Midbrain (tissue), 1 donor: ENCODE results near the gene FMN1.

Experiments
- DNase-seq: peaks from one replicate; lab custom pipeline; 2025; lab: John Stamatoyannopoulos, UW

The FMN1 gene

DNA sequence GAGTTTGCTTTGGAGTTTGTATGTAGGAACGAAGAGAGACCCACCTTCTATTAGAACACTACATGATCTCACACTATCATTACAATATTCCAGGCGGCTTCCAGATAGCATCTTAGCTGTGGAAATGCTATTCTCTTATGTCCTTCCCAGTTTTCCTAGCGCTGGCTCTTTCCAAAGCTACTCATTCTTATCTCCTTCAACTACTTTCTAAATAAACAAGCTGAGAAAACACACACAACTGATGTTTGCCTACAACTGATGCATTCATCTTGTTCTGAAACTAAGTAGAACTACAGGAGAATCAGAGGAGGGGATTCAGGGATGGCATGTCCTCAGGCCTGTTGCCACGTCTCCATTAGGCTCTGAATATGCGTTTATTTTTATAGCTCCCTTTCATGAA lies 367.8 kb downstream of the FMN1 start:
- no peak for DNase-seq

DNA sequence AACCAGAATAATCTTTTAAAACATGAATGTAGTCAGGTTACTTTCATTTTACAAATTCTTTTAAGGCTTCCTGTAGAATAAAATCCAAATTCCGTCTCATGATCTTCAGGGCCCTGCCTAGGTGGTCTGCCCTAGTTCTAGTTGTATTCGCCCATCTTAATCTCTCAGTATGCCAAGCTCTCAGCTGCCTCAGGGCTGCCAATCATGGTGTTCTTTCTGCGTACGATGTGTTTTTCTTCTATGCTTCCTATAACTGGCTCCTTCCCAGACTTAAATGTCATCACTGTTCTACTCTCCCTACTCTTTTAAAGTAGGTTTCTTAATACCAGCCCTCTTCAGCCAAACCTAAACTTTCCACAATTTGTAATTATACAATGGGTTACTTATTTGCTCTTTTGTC lies 369.3 kb downstream of the FMN1 start:
- DNase-seq = no peak

DNA sequence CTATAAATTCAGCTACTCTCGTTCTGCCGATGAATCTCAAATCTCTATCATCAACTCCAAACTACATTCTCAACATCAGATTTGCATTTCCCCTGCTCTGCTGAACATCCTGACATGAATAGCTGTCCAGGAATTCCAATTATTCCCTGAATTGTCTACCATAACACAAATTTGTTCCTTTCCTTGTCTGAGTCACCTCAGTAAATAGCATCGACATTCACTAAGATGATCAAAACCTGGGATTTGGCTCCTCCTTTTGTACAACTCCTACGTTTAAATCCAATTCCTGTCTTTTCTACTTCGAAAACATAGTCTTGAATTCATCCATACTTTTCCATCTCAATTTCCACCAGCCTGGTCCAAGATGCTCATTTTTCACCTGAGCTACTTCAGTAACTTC lies 369.7 kb downstream of the FMN1 start:
- no peak for DNase-seq

DNA sequence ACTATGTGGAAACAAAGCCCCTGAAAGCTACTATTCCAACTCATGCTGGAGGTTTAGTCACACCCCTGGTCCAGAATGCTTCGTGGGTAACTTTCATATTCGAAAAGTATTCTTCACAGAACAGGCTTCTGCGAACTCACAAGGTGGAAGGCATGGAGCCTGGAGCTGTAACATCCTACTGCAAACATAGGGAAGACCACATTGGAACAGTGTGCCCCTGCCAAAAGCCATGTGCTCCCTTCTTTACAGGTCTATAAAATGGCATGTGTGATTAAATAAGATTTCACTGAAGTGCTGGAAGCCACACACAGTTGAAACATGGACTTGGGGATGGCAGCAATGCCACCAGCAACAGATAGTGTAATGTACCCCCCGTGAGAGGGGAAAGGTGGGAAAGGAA lies 370.8 kb downstream of the FMN1 start:
- no peak for DNase-seq

DNA sequence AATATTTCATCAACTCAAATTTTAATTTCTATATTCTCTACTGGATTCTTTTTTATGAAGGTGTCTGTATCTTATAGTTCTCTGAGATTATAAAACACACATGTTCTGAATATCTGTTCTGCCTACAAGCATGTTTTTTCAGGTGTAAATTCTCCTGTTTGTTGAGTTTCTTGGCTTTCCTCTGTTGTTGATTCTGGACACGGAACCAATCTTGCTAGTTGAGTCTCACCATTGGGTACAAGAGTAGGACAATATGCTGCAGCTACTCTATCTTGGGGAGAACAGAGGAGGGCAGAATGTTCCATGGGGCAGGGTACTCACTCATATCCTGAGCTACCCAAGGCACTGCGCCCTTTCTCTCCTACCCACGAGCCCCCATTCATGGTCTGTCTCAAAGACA lies 371.8 kb downstream of the FMN1 start:
- no peak for DNase-seq

DNA sequence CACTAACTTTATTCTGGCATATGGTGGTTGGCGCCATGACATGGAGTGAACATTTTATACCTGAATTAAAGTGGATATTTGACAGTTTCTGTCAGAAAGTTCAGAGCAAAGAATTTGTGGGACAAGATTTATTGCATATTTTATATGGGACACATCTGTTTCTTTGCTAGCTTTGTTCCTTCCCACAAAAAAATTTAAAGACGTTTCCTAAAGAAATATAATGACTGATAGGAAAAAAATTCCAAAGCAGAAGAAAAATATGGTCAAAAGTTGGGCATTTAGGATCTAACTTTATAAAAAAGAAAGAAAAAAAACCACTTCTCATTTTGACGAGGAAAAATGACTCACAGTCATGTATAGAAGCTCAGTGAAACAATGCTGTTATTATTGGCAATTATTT lies 375.1 kb downstream of the FMN1 start:
- no peak for DNase-seq

DNA sequence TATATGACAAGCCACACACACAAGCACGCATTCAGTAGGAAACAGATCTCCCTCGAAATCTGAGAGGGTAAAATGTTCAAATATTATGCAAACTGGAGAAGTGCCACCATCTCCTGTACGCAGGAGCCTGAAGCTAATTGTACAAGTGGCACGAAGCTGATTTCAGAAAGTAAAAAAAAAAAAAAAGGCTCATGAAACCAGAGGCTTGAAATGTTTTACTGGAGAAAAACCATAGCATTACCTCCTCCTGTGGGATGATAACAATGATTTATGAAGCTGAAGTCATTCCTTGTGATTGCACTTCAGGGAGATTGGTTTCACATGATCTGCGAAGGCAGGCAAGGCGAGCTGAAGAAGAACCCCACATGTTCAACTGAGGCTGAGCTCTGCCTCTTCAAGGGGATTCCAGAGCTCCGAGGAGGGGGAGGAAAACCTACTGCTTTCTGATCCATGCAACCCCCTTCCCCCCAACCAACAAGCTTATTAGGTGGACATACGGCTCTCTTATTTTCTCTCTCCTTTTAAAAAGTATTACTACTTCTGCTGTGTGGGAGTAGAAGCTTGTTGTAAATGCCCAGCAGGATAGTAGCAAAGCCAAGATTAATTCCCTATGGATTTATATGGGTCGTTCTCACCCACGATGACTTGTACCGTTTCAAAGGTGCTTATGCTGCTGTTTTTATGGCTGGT lies 375.6 kb downstream of the FMN1 start:
- DNase-seq = no peak

DNA sequence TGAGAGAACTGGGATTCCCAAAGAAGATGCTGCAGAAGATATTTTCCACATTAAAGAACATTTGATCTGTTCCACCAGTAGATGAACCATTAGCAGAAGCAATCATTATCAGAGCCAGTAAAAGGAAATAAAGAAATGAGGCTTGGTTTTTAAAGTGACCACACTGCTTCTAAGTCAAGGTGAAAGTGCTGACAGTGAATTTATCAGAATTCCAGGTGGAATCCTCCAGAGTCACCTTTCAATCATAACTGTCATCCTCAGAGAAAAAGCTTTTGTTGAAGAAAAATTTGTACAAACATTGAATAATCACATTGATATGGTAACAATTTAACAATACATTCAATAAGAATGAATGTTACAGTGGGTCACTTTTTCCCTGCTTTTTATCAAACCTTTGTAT lies 376.9 kb downstream of the FMN1 start:
- DNase-seq = no peak

DNA sequence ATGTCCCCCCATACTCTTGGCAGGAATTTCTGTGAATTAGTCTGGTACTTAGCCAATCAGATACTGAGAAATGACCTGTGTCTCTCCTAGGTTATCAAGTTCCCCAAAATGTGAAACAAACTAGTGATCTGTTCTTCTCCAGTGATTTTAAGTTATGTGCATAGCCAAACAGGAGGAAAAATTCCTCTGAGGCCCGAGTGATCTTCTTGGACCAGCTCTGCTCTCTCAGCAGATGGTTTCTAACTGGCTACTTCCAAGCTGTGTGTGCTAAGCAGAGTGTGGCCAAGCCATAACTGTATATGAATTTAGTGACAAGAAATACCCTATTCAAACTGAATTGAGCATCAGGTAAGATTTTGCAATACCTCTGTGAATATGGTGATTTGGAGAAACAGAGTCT lies 387.2 kb downstream of the FMN1 start:
- DNase-seq = no peak

DNA sequence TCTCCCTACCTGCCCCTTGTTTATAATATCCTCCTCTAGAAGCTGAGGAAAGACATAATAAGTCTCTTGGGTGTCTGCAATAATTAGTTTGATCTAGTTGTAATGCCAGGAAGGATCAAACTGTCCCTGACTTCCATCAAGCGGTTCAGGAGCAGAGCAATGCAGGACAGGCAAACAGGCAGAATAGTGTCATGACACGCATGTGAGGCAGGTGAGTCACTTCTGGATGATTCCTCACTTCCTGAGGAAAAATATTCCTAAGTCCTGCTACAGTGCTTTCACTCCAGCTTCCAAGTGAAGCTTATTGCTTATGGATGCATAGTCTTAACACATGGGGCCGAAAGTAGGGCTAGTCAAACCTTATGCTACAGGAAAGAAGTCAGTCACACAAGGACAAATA lies 390.9 kb downstream of the FMN1 start:
- no peak for DNase-seq

DNA sequence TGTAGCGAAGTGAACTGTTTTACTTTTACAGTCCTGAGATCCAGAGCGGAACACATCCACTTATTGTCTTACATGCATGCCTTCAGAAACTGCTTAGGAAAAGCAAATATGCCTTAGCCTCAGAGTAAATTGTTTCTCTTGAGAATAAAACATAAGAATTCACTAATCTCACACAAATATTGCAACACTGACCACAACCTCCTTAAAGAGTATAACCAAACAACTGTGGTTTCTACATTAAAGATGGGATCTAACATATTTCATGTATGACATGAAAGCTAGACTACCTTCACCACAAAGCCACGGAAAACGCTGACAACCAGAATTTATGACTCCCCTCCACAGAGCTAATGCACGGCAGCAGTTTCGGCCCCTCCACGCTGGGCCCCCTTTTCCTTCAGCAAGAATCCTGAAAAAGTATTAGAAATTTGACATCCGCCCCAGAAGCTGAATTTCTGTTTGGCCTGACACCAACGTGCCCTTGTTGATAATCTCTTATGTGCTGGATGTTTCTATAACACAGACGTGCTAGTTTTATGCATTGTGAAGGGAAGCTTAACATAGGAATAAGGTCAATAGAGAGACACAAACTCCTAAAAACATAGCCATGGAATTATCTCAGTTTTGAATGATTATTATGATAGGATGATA lies 392.1 kb downstream of the FMN1 start:
- DNase-seq = no peak

DNA sequence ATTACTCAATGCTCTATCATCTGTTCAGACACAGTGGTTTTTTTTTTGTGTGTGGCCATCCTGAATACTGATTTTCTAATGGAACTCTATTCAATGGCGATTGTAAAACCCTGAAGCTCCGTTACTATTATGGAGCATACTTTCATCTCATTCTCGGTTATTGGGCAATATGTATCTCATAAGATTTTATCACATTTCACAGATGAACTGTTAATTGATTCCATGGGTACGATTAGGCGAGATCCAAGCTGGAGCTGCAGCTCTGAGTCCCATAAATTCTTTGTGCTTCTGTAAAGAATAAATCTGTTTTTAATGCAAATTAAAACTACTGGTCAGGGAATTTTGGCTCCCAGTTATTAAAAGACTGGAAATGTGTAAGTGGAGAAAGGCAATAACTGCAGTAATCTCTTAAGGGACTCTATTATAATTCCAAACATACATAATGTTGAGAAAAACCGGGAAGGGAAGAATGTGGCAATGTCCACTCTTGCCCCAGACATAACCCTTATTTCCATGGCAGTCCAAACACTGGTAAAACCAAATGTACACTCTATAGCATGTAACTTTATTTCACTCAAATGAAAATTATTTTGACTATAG lies 394.5 kb downstream of the FMN1 start:
- DNase-seq = no peak

DNA sequence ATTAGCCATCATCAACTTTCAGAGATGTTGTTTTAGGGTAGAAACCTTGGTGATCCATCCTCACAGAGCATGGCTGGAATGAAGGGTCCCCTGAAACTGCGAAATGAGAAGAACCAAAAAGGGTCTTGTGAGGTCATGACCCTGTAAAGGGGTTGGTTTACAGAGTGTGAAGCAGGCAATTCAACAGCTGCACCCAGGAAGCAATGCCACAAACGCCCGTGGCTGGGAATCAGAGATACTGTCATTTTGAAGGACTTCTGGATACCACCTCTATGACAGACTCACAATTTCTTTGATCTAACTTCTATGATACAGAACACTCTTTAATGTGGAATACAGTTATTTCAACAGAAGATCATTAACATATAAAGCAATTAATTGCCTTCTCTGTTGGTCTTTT lies 397.7 kb downstream of the FMN1 start:
- DNase-seq = no peak

DNA sequence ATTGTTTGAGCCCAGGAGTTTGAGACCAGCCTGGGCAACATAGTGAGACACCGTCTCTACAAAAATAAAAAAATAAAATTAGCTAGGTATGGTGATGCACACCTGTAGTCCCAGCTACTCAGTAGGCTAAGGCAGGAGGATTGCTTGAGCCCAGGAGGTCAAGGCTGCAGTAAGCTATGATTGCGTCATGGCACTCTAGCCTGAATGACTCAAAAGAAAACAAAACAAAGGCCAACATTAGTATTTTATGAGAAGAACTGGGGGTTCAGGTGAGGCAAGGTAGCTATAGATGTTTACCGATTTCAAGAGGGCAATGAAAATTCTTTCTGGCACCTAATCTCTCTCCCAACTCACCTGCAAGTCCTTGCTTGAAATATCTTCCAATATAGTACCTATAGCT lies 399.5 kb downstream of the FMN1 start:
- no peak for DNase-seq

DNA sequence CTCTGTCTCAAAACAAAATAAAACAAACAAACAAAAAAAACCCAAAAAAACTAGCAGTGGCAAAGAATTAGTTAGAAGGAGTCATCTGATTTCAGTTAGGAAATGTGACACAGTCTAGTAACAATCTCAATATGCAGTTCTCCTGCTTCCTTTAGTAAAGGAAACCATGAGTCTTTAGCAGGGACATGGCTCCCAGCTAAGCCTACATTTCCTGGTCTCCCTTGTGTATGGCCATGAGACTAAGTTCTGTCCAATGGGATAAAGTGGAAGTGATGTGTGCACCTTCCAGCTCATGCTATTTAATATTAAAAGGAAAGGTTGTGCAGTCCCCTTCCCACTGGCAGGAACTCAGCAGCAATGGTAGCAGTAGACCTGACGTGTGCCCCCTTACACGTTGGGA lies 402.1 kb downstream of the FMN1 start:
- DNase-seq = no peak

DNA sequence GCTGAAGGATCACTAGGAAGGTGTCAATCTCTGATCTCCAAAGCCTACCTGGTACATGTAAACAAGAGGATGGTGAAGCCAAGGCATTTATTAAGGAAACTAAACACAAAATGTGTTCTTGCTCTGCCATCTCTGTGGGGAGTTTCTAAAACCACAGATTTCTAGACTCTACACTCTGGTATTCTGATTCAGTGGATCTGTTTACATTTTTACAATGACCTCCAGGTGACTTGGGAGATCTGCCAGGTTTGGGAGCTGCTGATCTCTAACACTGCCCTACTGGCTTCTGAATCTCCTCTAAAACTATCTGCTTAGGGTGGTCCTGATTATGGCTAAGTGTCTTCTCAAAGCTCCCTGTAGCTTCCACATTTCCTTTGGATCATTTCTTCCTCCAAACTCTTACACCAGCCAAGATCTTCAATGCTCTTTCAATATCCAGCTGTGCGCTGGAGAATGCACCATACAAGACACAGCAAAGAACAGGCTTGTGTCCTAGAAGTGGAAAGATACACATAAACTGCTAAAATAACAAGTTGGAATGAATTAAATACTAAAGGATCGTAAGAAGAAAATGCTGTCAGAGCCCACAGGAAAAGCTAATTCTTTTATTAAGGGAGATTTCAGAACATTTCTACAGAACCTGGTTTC lies 404.0 kb downstream of the FMN1 start:
- no peak for DNase-seq

DNA sequence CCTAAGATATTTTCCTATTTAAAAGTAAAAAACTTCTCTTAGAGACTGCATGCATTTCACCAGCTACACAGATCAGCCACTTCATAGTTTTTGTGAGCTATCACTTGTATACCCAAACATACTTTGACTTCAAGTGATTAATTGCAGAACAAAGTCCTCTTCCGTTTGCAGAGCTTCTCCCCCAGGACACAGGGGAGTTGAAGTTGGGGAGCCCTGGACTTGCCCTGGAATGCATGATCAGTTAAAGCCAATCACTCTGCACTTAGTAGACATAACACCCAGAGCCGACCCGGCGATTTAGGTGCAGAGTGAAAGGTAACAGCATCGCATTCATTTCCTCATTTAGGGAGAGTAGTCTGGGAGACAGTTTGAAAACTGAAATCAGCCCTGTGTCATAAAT lies 406.6 kb downstream of the FMN1 start:
- no peak for DNase-seq

DNA sequence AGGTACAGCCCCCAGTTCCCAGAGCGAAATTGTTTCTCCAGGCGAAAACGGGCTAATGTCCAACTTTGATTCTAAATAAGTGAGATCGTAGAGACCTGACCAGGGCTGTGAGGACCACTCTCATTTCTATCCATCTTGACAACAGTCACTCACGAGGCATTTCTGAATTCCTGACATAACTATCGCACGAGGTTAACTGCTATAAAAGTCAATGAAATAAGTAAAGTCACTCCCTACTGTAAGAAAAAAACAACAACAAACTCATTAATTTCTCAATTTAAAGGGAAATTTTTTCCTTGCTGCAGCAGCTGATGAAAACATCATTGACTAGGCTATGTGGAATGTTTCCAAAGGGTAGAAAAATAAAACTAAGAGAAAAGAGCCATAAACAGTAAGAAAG lies 407.6 kb downstream of the FMN1 start:
- no peak for DNase-seq

DNA sequence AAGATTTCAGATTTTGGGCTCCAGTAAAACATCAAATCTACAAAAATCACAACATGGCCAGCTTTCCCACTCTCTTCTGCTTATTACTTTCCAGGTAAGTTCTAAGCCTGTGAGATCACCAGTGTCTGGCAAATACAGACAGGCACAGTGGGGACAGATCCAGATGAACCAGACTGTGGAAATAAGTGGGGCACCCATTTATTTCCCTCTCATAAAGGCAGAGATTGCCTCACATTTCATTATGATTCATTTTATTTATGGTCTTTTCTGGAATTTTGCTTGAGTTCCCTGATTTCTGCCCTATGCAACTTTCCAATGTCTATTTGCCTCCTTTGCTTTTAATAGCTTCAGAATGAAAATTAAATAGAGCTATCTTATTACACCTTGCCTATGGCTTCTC lies 409.9 kb downstream of the FMN1 start:
- DNase-seq = no peak

DNA sequence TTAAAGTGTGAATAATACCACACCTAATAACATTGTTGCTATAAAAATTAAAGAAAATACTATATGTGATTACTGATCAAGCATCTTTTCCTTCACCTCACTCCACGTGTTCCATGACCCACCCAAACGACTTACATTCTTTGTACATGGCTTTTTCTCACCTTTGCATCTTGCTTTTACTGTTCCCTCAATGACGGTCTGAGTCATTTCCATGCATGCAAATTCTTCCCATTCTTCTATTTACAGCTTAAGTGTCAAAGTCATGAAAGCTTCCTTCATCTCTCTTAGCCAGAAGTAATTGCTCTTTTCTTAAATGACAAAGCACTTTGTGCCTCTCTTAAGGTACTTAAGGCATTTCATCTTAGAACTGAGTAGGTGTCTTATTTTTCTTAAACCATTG lies 412.7 kb downstream of the FMN1 start:
- no peak for DNase-seq

DNA sequence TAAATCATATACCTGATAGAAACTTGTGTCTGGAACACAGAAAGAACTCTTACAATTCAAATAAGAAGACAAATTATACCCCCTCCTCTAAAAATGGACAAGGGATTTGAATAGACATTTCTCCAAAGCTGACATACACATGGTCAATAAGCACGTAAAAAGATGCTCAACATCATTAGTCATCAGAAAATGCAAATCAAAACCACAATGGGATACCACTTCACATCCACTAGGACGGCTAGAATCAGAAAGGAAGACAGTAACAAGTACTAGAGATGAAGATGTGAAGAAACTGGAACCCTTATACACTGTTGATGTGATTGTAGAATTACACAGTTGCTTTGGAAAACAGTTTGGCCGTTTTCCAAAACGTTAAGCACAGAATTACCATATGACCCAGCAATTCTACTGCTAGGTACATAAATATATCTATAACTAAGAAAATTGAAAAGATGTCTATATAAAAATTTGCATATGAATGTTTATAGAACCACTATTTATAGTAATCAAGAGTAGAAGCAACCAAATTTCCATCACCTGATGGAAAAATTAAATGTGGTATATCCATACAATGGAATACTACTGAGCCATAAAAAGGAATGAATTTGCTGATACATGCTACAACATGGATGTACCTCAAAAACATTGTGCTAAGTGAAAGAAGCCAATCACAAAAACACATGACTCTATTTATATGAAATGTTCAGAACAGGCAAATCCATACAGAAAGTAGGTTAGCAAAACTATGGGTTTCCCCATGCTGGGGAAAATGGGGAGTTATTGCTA lies 415.9 kb downstream of the FMN1 start:
- no peak for DNase-seq

DNA sequence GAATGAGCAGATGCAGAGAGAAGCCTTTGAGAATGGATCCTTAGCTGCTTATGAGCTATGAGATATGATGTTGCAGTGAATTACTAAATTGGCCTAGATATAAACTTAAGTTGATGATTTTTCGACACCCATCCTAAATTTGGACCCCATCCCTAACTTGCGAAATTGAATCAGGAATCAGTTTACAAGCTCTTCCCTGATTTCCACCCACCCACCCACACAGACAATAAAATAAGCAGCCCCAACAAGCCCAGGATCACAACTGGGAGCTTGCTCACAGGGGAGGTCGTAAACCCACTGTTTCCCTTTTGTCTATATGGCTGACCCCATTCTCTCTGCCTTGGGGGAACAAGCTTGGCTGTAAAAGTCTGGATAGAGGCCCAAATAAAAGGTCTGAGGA lies 419.4 kb downstream of the FMN1 start:
- DNase-seq = no peak
